Effector CD8-positive, alpha-beta T cell (primary cell): Measurements from ENCODE around the gene JAG2.

Source experiments
- DNase-seq: peaks from one replicate; lab custom pipeline; 2025; lab: John Stamatoyannopoulos, UW

Gene JAG2

DNA sequence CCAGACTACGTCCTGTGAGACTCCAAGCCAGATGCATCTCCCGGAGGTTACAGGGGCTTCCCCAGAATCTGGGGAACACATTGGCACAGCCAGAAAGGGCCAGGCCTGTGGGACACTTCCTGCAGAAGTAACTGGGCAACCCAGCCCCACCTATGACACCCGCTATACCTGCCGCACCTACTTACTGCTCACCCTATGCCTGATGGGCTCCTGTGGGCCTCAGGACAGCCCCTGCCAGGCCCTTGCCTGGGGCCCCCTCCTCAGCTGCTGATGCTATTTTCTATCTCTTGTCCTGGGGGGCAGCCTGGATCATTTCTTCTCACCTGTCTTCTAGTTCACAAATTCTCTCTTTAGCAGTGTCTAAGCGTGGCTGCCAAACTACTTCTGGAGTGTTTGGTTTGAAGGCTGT lies 28.7 kb downstream of the JAG2 start:
- DNase-seq = no peak

DNA sequence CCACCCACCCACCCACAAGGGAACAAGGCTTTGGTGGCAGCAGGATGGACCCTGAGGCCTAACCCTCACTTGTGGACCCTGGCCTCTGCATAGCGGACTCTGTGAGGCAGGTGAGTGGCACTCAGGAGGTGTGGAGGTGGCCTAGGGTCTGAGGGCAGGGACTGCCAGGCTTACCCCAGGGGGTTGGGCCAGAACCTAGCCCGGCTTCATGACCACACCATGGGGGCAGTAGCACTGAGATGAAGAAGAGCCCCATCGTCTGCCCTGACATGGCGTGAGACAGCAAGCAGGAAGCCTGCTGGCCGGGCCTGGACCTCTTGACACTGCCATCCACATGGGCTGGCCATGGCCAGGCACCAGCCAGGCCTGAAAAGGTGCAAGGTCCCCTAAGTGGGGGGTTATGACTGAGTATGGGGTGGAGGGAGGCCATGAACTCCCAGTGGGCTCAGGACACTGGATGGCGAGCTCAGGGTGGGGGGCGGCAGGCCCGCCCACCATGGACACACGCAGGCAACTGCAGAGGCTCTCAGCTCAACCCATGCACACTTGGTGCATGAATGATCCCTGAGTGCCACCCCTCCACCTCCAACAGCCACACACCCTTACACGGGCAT lies 29.3 kb downstream of the JAG2 start:
- no peak for DNase-seq

- no peak for DNase-seq
Measured at GRCh38 chr14:105138551-105139111, 29.9 kb downstream of the JAG2 start.

DNA sequence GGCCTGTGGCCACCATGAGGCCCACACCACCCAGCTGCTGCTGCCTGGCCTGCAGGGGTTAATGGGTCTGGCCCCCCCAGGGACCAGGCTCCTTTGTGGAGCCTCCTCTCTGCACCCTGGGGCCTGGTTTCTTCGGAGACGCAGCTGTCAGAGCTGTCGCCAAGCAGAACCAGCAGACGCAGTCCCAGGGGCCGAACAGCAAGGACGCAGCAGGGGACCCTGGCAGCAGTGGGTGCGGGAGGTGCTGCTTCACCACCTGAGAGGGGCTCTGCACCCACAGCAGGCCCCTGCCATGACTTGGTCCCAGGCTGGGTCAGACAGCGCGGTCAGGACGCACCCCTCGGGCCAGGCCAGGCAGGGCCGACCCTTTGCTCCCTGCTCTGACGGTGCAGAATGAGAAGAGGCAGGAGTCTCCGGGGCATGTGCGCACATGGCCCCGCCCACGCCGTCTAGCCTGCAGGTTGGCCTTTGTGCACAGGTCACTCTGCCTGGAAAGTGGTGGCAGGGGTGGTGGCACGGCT lies 30.5 kb downstream of the JAG2 start:
- no peak for DNase-seq

DNA sequence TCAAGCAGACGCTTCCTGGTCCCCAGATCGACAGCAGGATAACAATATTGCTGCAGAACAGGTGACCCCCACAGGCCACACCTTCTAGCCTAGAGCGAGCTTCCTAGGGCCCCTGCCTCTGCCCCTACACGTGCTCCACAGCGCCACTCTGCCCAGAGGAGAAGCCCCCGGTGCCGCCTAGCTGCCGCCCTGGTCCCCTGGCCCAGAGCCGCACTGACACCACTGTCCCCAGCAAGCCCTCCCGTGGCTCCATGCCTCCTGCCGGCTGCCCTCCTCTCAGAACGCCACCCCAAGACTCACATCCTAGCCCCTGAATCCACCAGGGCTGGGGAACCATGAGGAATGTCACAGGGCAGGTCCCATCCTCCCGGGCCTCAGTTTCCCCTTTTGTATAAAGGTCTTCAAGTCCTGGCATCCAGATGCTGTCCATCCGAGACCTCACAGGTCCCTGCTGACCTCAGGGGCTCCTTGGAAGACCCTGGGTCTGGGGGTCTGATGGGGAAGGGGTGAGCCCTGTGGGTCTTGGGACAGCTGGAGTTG lies 31.0 kb downstream of the JAG2 start:
- no peak for DNase-seq

- no peak for DNase-seq
Measured at GRCh38 chr14:105136401-105137322, 31.9 kb downstream of the JAG2 start.

GRCh38 chr14:105135700-105136395 lies 32.7 kb downstream of the JAG2 start:
- DNase-seq = no peak

- no peak for DNase-seq
Measured at GRCh38 chr14:105132921-105133654, 35.5 kb downstream of the JAG2 start.

- DNase-seq = no peak
Measured at GRCh38 chr14:105131241-105131640, 37.3 kb downstream of the JAG2 start.

DNA sequence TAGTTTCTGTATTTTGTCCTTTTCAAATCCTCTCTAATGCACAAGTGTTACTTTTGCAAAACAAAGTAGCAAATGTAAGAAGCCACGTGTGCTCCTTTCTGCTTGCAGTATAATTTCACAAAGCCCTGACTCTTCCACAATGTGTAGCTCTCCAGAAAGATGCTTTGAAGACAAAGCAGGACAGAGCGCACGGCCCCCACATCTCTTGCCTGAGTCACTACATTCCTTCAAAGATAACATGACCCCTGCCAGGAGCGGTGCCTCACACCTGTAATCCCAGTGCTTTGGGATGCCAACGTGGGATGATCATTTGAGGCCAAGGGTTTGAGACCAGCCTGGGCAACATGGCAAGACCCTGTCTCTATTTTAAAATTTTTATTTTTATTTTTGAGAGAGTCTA lies 40.5 kb downstream of the JAG2 start:
- DNase-seq = no peak

GRCh38 chr14:105126981-105127329 lies 41.6 kb downstream of the JAG2 start:
- no peak for DNase-seq

GRCh38 chr14:105126126-105126980 lies 42.2 kb downstream of the JAG2 start:
- DNase-seq = no peak

- no peak for DNase-seq
Measured at GRCh38 chr14:105124823-105125222, 43.8 kb downstream of the JAG2 start.

DNA sequence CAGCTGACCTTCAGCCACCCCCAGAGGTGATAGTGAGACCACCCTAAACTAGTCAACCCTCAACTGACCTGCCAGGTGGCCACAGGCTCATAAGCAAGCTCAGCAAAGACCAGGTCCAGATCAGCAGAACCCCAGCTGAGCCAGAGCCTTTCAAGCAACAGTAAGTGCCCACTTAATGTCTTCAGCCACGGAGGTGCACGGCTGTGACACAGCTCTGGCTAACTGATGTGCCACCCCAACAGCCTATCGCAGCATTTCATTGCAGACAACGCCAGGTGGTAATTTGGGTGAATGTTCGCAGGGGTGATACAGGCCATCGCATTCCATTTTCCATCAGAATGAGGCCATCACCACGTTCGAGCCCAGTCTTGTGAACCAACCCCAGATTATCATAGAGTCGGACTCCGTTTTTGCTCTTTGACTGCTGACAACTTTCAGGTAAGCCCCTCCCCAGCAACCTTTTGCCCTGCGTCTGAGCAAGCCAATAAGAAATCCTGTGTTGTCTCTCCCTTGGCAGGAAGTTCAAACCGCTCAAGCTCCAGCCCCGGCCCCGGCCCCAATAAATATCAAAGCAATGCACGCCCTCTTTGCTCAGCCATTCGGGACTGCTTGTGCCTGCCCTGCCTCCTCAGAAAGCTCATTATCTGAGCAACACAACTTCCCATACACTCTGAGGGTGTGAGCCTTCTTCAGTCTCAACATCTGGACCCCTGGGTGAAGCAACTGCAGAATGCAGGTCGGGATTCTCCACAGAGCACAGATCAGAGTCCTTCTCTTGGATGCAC lies 44.4 kb downstream of the JAG2 start:
- no peak for DNase-seq

DNA sequence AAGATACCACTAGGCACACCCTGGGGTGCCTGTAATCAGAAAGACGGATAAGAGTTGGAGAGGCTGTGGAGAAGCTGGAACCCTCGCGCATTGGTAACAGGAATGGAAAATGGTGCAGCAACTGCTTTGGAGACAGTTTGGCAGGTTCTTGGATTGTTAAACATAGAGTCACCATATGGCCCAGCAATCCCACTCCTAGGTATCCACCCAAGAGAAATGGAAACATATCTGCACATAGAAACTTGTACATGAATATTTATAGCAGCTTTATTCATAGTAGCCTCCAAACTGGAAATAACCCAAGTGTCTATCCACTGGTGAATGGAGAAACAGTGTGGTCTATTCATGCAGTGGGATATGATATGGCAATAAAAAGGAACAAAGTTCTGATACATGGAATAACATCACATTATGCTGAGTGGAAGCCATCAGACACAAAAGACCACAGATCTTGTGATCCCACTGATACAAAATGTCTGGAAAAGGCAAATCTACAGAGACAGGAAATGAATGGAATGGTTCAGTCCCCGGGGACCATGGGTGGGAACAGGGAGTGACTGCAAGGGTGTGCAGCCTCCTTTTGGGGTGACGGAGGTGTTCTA lies 45.4 kb downstream of the JAG2 start:
- DNase-seq = no peak

GRCh38 chr14:105120056-105120455 lies 48.5 kb downstream of the JAG2 start:
- no peak for DNase-seq

DNA sequence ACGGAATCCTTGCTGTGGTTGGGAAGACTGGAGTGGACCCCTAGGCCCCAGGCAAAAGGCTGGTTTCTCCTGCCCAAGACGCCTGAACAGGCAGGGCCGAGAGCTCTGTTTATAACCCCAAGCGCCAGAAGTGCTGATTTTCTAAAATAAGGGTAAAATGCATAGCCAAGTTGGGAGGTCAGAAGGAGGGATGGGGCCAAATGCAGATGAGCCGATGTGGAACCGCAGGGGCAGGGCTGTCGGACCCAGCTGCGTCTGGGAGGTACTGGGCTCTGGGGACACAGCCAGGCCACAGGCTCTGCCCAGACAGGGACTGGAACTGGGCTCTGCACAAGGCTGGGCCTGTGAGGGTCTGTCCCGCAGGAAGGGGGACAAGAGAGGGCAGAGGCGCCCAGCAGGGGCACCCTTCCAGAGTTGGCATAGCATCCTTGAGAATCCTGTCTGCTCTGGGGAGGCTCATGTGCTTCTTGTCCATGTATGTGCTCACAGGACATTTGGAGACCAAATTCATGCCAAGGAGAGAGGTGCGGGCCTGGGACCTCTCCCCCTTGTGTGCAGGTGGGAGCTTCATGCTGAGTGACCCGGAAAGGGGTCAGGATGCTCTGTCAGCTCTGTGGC lies 49.1 kb downstream of the JAG2 start:
- no peak for DNase-seq

DNA sequence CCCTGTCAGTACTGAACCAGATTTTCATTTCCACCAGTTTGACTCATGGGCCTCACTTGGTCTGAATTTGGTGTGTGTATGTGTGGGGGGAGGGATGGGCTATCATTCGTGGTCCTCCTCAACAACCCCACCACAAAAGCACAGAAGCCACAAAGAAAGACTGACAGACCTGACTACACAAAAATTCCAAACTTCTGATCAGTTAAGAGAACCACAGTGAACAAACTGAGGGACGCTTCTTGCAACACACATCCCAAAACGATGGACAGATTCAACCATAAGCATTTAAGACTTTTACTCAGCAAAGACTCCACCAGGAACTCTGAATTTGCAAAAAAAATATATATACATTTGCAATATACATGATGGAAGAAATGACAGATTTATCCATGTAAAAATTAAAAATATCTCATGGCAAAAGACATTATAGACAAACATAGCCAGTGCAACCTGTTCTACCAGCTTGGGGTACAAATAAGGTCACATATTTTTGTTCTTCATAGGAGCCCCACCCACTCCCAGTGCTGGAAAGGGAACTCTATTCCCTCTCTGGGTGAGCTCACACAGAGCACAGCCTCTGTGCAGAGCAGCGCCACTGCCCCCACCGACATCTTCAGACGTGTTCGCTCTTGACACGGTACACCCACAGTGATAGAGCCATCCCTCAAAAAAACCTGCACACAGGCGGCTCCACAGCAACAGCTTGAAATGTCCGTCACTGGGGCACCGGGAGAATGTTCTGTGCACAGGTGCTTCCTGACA lies 49.7 kb downstream of the JAG2 start:
- no peak for DNase-seq
